Skeletal muscle tissue (tissue), 4 donors: Measurements from ENCODE around the gene ZNF418. TPM values are rescaled to one million over a fixed set of nuclear protein-coding genes. Genes with fewer than 3 reads are reported as not detected.
"Not testable (repeated sequence)": the region's sequence is repeated elsewhere in the genome, so short reads cannot be mapped to it uniquely, and the experiment has no call there.

ENCODE experiments used
- H3K27ac ChIP-seq: one replicate; pipeline ENCODE4 v1.7.0; 2013; ENCODE audit warnings: mild to moderate bottlenecking, low read depth, low read length, inconsistent platforms
- H3K27me3 ChIP-seq, 3 donors: one replicate each; pipeline ENCODE4 v1.7.0; 2013; ENCODE audit warnings: low read length in 3 of 3; ENCODE audit not compliant: control insufficient read depth in 3 of 3, insufficient read depth in 3 of 3
- H3K36me3 ChIP-seq, 3 donors: one replicate each; pipeline ENCODE4 v1.7.0; 2013; ENCODE audit warnings: low read length in 3 of 3; ENCODE audit not compliant: control insufficient read depth in 3 of 3, insufficient read depth in 3 of 3
- H3K4me1 ChIP-seq, 3 donors: one replicate each; pipeline ENCODE4 v1.7.0; 2013; ENCODE audit warnings: low read length in 3 of 3, mild to moderate bottlenecking in 3 of 3; ENCODE audit not compliant: control insufficient read depth in 3 of 3, insufficient read depth in 3 of 3
- H3K4me3 ChIP-seq, 3 donors: one replicate each; pipeline ENCODE4 v1.7.0; 2013; ENCODE audit warnings: low read length in 3 of 3
- H3K9ac ChIP-seq, 3 donors: one replicate each; pipeline ENCODE4 v1.7.0; 2013; ENCODE audit warnings: low read length in 3 of 3, mild to moderate bottlenecking in 3 of 3, moderate library complexity in 2 of 3, low read depth in 1 of 3
- H3K9me3 ChIP-seq, 3 donors: one replicate each; pipeline ENCODE4 v1.7.0; 2013; ENCODE audit warnings: low read length in 3 of 3; ENCODE audit not compliant: control insufficient read depth in 3 of 3
- total RNA-seq: library from RNA; depleted of rRNA; stranded (reverse); fragments of >200 nt; gene quantifications from one replicate; pipeline ENCODE4 v1.2.3, GENCODE V29; 2014
- donor health status: Osteomylitis.

ZNF418 gene
- total RNA-seq, 1 donor from 2014 or later: 17.2 TPM

GRCh38 chr19:57947088-57947418 is 11.9 kb upstream of the ZNF418 start:
- Histone ChIP-seq H3K4me1 (peaks cover 9 to 15% (median 10%) of the 10 kb centered on the region in 3 donors), H3K36me3 (peaks cover 24 to 29% (median 27%) of the 10 kb centered on the region in 3 donors), H3K9me3 (peaks cover 16 to 26% (median 24%) of the 10 kb centered on the region in 3 donors), H3K27me3 (no peaks in the 10 kb centered on the region), H3K27ac (peak overlapping the region; percentile 85), H3K9ac (peak overlapping the region; percentile 88 to 91 (median 90)), H3K4me3 (peak overlapping the region; percentile 91 to 97 (median 92))

- Histone ChIP-seq H3K9me3 (peaks cover 23 to 32% (median 31%) of the 10 kb centered on the region in 3 donors), H3K27ac (no peak overlapping the region), H3K9ac (peak overlapping the region in 1 of 3 donors; percentile 90), H3K27me3 (no peaks in the 10 kb centered on the region), H3K4me1 (peaks cover 9 to 15% (median 10%) of the 10 kb centered on the region in 3 donors), H3K4me3 (peak overlapping the region; percentile 91 to 97 (median 92)), H3K36me3 (peaks cover 31 to 36% (median 34%) of the 10 kb centered on the region in 3 donors)
Observed at GRCh38 chr19:57946316-57946715, 11.1 kb upstream of the ZNF418 start.

DNA sequence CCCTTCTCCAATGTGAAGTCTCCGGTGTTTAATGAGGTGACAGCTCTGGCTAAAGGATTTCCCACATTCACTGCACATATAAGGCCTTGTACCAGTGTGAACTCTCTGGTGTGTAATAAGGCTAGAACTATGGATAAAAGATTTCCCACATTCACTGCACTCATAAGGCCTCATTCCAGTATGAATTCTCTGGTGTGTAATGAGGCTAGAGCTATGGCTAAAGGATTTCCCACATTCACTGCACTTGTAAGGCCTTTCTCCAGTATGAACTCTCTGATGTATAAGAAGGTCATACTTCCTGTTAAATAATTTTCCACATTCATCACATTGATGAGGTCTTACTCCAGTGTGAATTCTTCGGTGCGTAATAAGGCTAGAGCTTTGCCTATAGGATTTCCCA is 6.4 kb upstream of the ZNF418 start:
- H3K27me3 ChIP-seq: no peaks in the 10 kb centered on the region
- H3K27ac ChIP-seq: no peak overlapping the region
- H3K4me3 ChIP-seq: peak overlapping the region in 1 of 3 donors; percentile 11
- H3K9ac ChIP-seq: no peak overlapping the region
- peaks cover 33 to 39% (median 36%) of the 10 kb centered on the region in 3 donors for H3K9me3 ChIP-seq
- H3K4me1 ChIP-seq: peaks cover 6 to 9% (median 7%) of the 10 kb centered on the region in 3 donors
- peaks cover 47 to 53% (median 48%) of the 10 kb centered on the region in 3 donors for H3K36me3 ChIP-seq

DNA sequence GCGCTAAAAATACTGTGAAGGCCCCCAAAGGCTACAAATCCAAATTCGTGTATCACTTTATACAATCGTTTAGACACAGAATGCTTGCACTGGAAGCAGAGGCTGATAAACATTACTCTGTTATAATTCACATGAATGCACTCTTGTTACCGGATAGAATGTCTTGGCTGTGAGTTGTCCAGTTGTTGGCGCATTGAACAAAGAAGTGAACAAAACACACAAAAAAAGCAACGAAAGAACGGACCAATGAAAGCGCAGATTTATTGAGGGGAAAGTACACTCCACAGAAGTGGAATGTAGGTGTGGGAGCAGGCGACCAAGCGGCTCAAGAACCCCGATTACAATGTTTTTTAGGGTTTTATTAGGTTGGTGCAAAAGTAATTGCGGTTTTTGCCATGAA is 529 bp upstream of the ZNF418 start:
- Histone ChIP-seq H3K4me1 (peaks cover 7 to 16% (median 7%) of the 10 kb centered on the region in 3 donors), H3K4me3 (peak overlapping the region in 1 of 3 donors; percentile 78), H3K9me3 (peaks cover 13 to 14% (median 13%) of the 10 kb centered on the region in 3 donors), H3K9ac (no peak overlapping the region), H3K27me3 (no peaks in the 10 kb centered on the region), H3K36me3 (peaks cover 19 to 22% (median 21%) of the 10 kb centered on the region in 3 donors), H3K27ac (no peak overlapping the region)

DNA sequence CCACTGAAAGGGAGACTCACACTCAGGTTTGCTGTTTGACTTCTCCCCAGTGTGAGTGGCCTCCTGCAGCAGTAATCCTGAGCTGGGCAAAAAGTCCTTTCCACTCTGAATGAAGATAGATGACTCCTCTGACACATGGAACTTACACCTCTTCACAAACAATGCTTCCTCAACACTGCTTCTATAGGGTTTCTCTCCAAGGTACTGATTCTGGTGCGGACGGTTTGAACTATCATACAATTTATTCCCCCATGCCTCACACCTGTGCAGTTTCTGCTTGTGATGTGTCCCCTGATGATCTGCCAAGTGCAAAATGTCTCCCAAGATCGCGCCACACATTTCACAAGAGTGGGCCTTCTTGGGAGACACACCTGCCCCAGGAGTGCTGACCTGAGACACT is 7.6 kb downstream of the ZNF418 start:
- Histone ChIP-seq H3K27me3 (no peaks in the 10 kb centered on the region), H3K36me3 (peaks cover 43 to 65% (median 47%) of the 10 kb centered on the region in 3 donors), H3K4me3 (no peak overlapping the region), H3K9me3 (peaks cover 17 to 47% (median 21%) of the 10 kb centered on the region in 3 donors), H3K9ac (no peak overlapping the region), H3K4me1 (no peaks in the 10 kb centered on the region), H3K27ac (no peak overlapping the region)

DNA sequence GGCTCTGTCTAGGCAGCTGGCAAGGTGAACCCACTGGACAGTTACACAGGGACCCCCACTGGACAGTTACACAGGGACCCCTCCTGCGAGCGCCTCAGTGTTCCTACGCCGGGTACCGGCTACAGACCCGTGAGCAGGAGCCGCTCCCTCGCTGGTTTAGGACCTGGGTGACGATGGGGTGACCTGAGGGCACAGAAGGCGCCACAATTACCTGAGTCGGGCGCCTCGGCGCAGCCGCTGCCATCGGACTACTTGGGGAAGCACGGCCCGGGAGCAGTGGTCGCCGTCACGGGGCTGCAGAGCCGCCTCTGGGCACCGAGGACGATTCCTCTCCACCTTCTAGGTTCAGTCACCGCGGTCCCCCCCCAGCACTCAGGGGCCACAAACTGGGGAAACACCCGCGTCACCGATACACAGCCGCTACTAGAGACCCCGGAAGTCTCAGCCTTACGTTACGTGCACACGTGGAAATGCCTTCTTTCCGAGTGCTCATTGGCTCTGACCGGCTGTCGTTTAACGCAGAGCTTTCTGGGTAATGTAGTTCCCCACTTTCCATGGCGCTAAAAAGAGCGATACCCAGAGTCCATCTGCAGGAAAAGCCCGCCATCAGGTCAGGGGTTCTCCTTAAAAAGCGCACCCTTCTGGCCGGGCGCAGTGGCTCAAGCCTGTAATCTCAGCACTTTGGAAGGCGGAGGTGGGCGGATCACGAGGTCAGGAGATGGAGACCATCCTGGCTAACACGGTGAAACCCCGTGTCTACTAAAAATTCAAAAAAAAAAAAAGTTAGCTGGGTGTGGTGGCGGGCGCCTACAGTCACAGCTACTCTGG is 18.8 kb downstream of the ZNF418 start, which contains the start of gene ZNF417:
TSS of gene ZNF417 (minus strand) at position 425 of the 828 bp plus-strand sequence. CDS start at position 244, 181 bp downstream.
- Histone ChIP-seq H3K4me1 (peaks cover 8 to 15% (median 10%) of the 10 kb centered on the region in 3 donors), H3K27ac (peak within 1 kb of the TSS; percentile 70), H3K9ac (peak within 1 kb of the TSS; percentile 76 to 92 (median 91)), H3K4me3 (peak within 1 kb of the TSS; percentile 93 to 94 (median 94)), H3K36me3 (peaks cover 10 to 24% (median 14%) of the 10 kb centered on the region in 3 donors)
- H3K9me3 ChIP-seq, H3K27me3 ChIP-seq: not testable (repeated sequence)

GRCh38 chr19:57914531-57914930 is 20.7 kb downstream of the ZNF418 start:
- no peak overlapping the region for H3K9ac ChIP-seq
- no peak overlapping the region for H3K27ac ChIP-seq
- peaks cover 15 to 28% (median 19%) of the 10 kb centered on the region in 3 donors for H3K36me3 ChIP-seq
- H3K4me1 ChIP-seq: peaks cover 8 to 15% (median 10%) of the 10 kb centered on the region in 3 donors
- peaks cover 0 to 4% (median 0%) of the 10 kb centered on the region in 3 donors for H3K9me3 ChIP-seq
- peak overlapping the region in 1 of 3 donors; percentile 20 for H3K4me3 ChIP-seq
- no peaks in the 10 kb centered on the region for H3K27me3 ChIP-seq

GRCh38 chr19:57907394-57907793 is 27.8 kb downstream of the ZNF418 start:
- peaks cover 0 to 4% (median 0%) of the 10 kb centered on the region in 3 donors for H3K9me3 ChIP-seq
- H3K36me3 ChIP-seq: peaks cover 21 to 44% (median 31%) of the 10 kb centered on the region in 3 donors
- no peak overlapping the region for H3K9ac ChIP-seq
- no peak overlapping the region for H3K4me3 ChIP-seq
- no peak overlapping the region for H3K27ac ChIP-seq
- no peaks in the 10 kb centered on the region for H3K27me3 ChIP-seq
- H3K4me1 ChIP-seq: no peaks in the 10 kb centered on the region

DNA sequence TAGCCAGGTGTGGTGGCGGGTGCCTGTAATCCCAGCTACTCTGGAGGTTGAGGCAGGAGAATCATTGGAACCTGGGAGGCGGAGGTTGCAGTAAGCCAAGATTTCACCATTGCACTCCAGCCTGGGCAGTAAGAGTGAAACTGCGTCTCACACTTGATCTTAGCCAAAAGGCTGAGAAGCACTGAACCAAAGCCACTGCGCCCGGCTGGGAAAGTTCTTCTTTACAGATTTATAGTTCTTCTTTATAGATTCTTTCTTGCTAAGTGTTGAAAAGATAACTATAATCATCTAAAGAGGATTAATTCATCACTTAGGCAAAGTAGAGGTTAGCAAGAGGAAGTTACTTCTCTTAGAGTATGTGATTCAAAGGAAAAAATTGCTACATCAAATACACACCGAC is 29.9 kb downstream of the ZNF418 start:
- Histone ChIP-seq H3K27ac (no peak overlapping the region), H3K4me3 (no peak overlapping the region), H3K9ac (no peak overlapping the region), H3K36me3 (peaks cover 11 to 25% (median 17%) of the 10 kb centered on the region in 3 donors), H3K4me1 (no peaks in the 10 kb centered on the region), H3K27me3 (no peaks in the 10 kb centered on the region), H3K9me3 (no peaks in the 10 kb centered on the region)

- Histone ChIP-seq H3K9ac (no peak overlapping the region), H3K9me3 (no peaks in the 10 kb centered on the region), H3K27me3 (no peaks in the 10 kb centered on the region), H3K36me3 (peaks cover 8 to 17% (median 14%) of the 10 kb centered on the region in 3 donors), H3K4me1 (no peaks in the 10 kb centered on the region), H3K4me3 (no peak overlapping the region), H3K27ac (no peak overlapping the region)
Observed at GRCh38 chr19:57903618-57904184, 31.5 kb downstream of the ZNF418 start.
